ENCODE data around the gene CELF2.

The CELF2 gene

GRCh38 chr10:11304906-11305585 lies 287.4 kb downstream of the CELF2 start:
- ChIA-PET CTCF (interaction anchor here (0.6 to 0.8 kb wide), 2 partner anchors 166 to 191 kb away, joined by 3 to 6 read pairs; no protein-coding TSS in a partner anchor), POLR2A (no interaction called here)
- Histone ChIP-seq H3K36me3 (ENCODE audit: control insufficient read depth in 2 of 2, insufficient read depth in 1 of 2, low read length in 2 of 2) (peaks cover 0 to 18% of the 10 kb centered on the region in 2 experiments; a peak in 1 of 3 replicates), H3K4me3 (ENCODE audit: low read depth, low read length) (no peak overlapping the region), H3K27ac (ENCODE audit: extremely low read depth, low read depth, low read length) (no peak overlapping the region), H3K9me3 (ENCODE audit: control insufficient read depth, insufficient read depth, low read depth, low read length) (no peaks in the 10 kb centered on the region), H3K4me1 (ENCODE audit: control insufficient read depth, insufficient read depth, low read length) (no peaks in the 10 kb centered on the region)
- no peak for TF ChIP-seq ZNF214 (tag by site-specific recombination; IDR thresholded peaks at IDR 0.05; ENCODE audit: borderline replicate concordance)
- no peak for TF ChIP-seq ZBTB17 (tag by site-specific recombination; IDR thresholded peaks at IDR 0.05)
- no peak for TF ChIP-seq YY2 (tag by site-specific recombination; IDR thresholded peaks at IDR 0.05)
- TF ChIP-seq ZNF175 (tag by site-specific recombination; IDR thresholded peaks at IDR 0.05), result no peak
- TF ChIP-seq GLI4 (tag by site-specific recombination; IDR thresholded peaks at IDR 0.05), result no peak
- no peak for TF ChIP-seq ZFP37 (tag by site-specific recombination; IDR thresholded peaks at IDR 0.05)
- no peak for TF ChIP-seq ZBTB21 (tag by site-specific recombination; IDR thresholded peaks at IDR 0.05)
- TF ChIP-seq ZNF664 (tag by site-specific recombination; IDR thresholded peaks at IDR 0.05), result no peak
- no peak for TF ChIP-seq ZNF660 (tag by site-specific recombination; IDR thresholded peaks at IDR 0.05)
- no peak for TF ChIP-seq ZBTB44 (tag by site-specific recombination; IDR thresholded peaks at IDR 0.05)
- TF ChIP-seq ZNF10 (tag by site-specific recombination; IDR thresholded peaks at IDR 0.05), result no peak
- TF ChIP-seq ZNF561 (tag by site-specific recombination; IDR thresholded peaks at IDR 0.05; ENCODE audit: borderline replicate concordance), result no peak
- TF ChIP-seq ZSCAN18 (tag by site-specific recombination; IDR thresholded peaks at IDR 0.05), result no peak
- no peak for TF ChIP-seq ZNF354C (tag by site-specific recombination; IDR thresholded peaks at IDR 0.05; ENCODE audit: borderline replicate concordance, low read depth)
- no peak for TF ChIP-seq ZBTB6 (tag by site-specific recombination; IDR thresholded peaks at IDR 0.05)
- no peak for TF ChIP-seq ZNF645 (tag by site-specific recombination; IDR thresholded peaks at IDR 0.05)
- no peak for TF ChIP-seq ZNF169 (tag by site-specific recombination; IDR thresholded peaks at IDR 0.05)
- TF ChIP-seq PRDM6 (tag by site-specific recombination; IDR thresholded peaks at IDR 0.05), result no peak
- TF ChIP-seq SP3 (tag by site-specific recombination; IDR thresholded peaks at IDR 0.05), result no peak
- no peak for TF ChIP-seq ZNF341 (tag by site-specific recombination; IDR thresholded peaks at IDR 0.05; ENCODE audit: low read depth)
